Liver (tissue), 9 donors: ENCODE results near the gene COL15A1. TPM values are rescaled to one million over a fixed set of nuclear protein-coding genes. Genes with fewer than 3 reads are reported as not detected.

Experiments used
- DNase-seq: peaks from one replicate; pipeline ENCODE4 v3.0.0-alpha.2; 2017; ENCODE audit warnings: low spot score
- H3K27ac ChIP-seq, 2 donors: one replicate each; pipeline ENCODE4 v1.7.0; 2013; ENCODE audit warnings: inconsistent platforms in 2 of 2, low read length in 2 of 2, control low read depth in 1 of 2, low read depth in 1 of 2, mild to moderate bottlenecking in 1 of 2
- H3K27me3 ChIP-seq, 4 donors: one replicate each; pipeline versions ENCODE4 v1.6.1 to v1.7.0; 2013; ENCODE audit warnings: low read length in 3 of 4, inconsistent platforms in 1 of 4, mild to moderate bottlenecking in 1 of 4, moderate library complexity in 1 of 4; ENCODE audit not compliant: control insufficient read depth in 4 of 4, insufficient read depth in 4 of 4
- H3K36me3 ChIP-seq, 4 donors: one replicate each; pipeline versions ENCODE4 v1.6.1 to v1.7.0; 2013; ENCODE audit warnings: low read length in 3 of 4, mild to moderate bottlenecking in 3 of 4, low read depth in 1 of 4, moderate library complexity in 1 of 4; ENCODE audit not compliant: control insufficient read depth in 4 of 4, insufficient read depth in 3 of 4
- H3K4me1 ChIP-seq, 4 donors: one replicate each; pipeline versions ENCODE4 v1.6.1 to v1.7.0; 2013; ENCODE audit warnings: low read length in 3 of 4, mild to moderate bottlenecking in 3 of 4, moderate library complexity in 1 of 4; ENCODE audit not compliant: control insufficient read depth in 4 of 4, insufficient read depth in 4 of 4
- H3K4me3 ChIP-seq, 3 donors: one replicate each; pipeline versions ENCODE4 v1.6.1 to v1.7.0; 2013; ENCODE audit warnings: low read length in 3 of 3, control low read depth in 1 of 3, low read depth in 1 of 3, mild to moderate bottlenecking in 1 of 3
- H3K9ac ChIP-seq, 2 donors: one replicate each; pipeline ENCODE4 v1.7.0; 2013; ENCODE audit warnings: low read length in 2 of 2, mild to moderate bottlenecking in 2 of 2, moderate library complexity in 2 of 2, control low read depth in 1 of 2, low read depth in 1 of 2
- H3K9me3 ChIP-seq, 4 donors: one replicate each; pipeline versions ENCODE4 v1.6.1 to v1.7.0; 2013; ENCODE audit warnings: low read length in 3 of 4; ENCODE audit not compliant: control insufficient read depth in 4 of 4
- ATF3 ChIP-seq: IDR thresholded peaks from 2 replicates; pipeline ENCODE4 v1.6.1; 2016; ENCODE audit warnings: antibody characterized with exemption
- EGR1 ChIP-seq, 2 donors: IDR thresholded peaks; 2 replicates each; pipeline ENCODE4 v1.6.1; 2016 to 2018; ENCODE audit warnings: antibody characterized with exemption in 2 of 2, low read depth in 2 of 2
- FOXA1 ChIP-seq: IDR thresholded peaks from 2 replicates; pipeline ENCODE4 v1.6.1; 2016; ENCODE audit warnings: antibody characterized with exemption
- FOXA2 ChIP-seq: IDR thresholded peaks from 2 replicates; pipeline ENCODE4 v1.6.1; 2016; ENCODE audit warnings: antibody characterized with exemption
- GABPA ChIP-seq, 2 donors: IDR thresholded peaks in 1 of 2; conservative IDR thresholded peaks in 1 of 2; 2 replicates each; pipeline ENCODE4 v1.6.1; 2016; ENCODE audit warnings: antibody characterized with exemption in 2 of 2, mild to moderate bottlenecking in 1 of 2, moderate library complexity in 1 of 2
- HNF4A ChIP-seq, 2 donors: conservative IDR thresholded peaks; 2 replicates each; pipeline ENCODE4 v1.6.1; 2016; ENCODE audit warnings: antibody characterized with exemption in 2 of 2, mild to moderate bottlenecking in 2 of 2
- HNF4G ChIP-seq: IDR thresholded peaks from 2 replicates; pipeline ENCODE4 v1.6.1; 2016; ENCODE audit warnings: antibody characterized with exemption
- JUND ChIP-seq, 2 donors: IDR thresholded peaks; 2 replicates each; pipeline ENCODE4 v1.6.1; 2016; ENCODE audit warnings: antibody characterized with exemption in 2 of 2
- NR2F2 ChIP-seq: IDR thresholded peaks from 2 replicates; pipeline ENCODE4 v1.6.1; 2016; ENCODE audit warnings: antibody characterized with exemption
- RAD21 ChIP-seq, 2 donors: IDR thresholded peaks; 2 replicates each; pipeline ENCODE4 v1.6.1; 2016; ENCODE audit warnings: antibody characterized with exemption in 2 of 2, mild to moderate bottlenecking in 2 of 2
- RXRA ChIP-seq, 2 donors: IDR thresholded peaks; 2 replicates each; pipeline ENCODE4 v1.6.1; 2017 to 2018; ENCODE audit warnings: antibody characterized with exemption in 2 of 2, mild to moderate bottlenecking in 1 of 2
- SP1 ChIP-seq: IDR thresholded peaks from 2 replicates; pipeline ENCODE4 v1.6.1; 2018; ENCODE audit warnings: antibody characterized with exemption, mild to moderate bottlenecking
- TAF1 ChIP-seq: conservative IDR thresholded peaks from 2 replicates; pipeline ENCODE4 v1.6.1; 2016; ENCODE audit warnings: antibody characterized with exemption, mild to moderate bottlenecking
- YY1 ChIP-seq: IDR thresholded peaks from 2 replicates; pipeline ENCODE4 v1.6.1; 2016; ENCODE audit warnings: antibody characterized with exemption, mild to moderate bottlenecking
- ZBTB33 ChIP-seq: IDR thresholded peaks from 2 replicates; pipeline ENCODE4 v1.6.1; 2016; ENCODE audit warnings: antibody characterized with exemption
- WGBS: extraction: QIAGEN DNeasy Blood & Tissue Kit; methylation state at CpG from one replicate; pipeline ENCODE4 v1.1.7; 2013; 5-methylcytosine and 5-hydroxymethylcytosine counted together
- polyA plus RNA-seq, 2 donors: library from polyadenylated mRNA; stranded (reverse) in 1 of 2; unstranded in 1 of 2; fragments of 200-250 nt in 1 of 2; fragments of >200 nt in 1 of 2; fragmentation: Nextera tagmentation in 1 of 2; extraction: Ambion mirVana in 1 of 2; gene quantifications; one replicate each; pipeline versions ENCODE4 v1.2.1 to v1.2.3, GENCODE V29; 2013 to 2015
- total RNA-seq, 2 donors: library from RNA; depleted of rRNA; stranded (reverse); fragments of >200 nt; gene quantifications; one replicate each; pipeline ENCODE4 v1.2.3, GENCODE V29; 2014
- TF ChIP-seq, protein P1 (sequence below): IDR thresholded peaks from 2 replicates; pipeline ENCODE4 v1.6.1; 2016; ENCODE audit warnings: antibody characterized with exemption
- TF ChIP-seq, protein P2 (sequence below): IDR thresholded peaks from 2 replicates; pipeline ENCODE4 v1.6.1; 2016; ENCODE audit warnings: antibody characterized with exemption, mild to moderate bottlenecking
- TF ChIP-seq, protein P3 (sequence below): fragments of 150-350 bp; IDR thresholded peaks from 2 replicates; pipeline ENCODE4 v1.5.1; 2017; ENCODE audit warnings: improper control_type of control experiment, low read depth, low read length; ENCODE audit not compliant: missing input control
- donor health status: healthy.
- donor health status: healthy.
- donor health status: healthy.
- donor health status: healthy.
- donor health status: healthy.

Gene COL15A1
- total and polyA plus RNA-seq, 4 donors = 0.10 to 0.42 (median 0.24) TPM

DNA sequence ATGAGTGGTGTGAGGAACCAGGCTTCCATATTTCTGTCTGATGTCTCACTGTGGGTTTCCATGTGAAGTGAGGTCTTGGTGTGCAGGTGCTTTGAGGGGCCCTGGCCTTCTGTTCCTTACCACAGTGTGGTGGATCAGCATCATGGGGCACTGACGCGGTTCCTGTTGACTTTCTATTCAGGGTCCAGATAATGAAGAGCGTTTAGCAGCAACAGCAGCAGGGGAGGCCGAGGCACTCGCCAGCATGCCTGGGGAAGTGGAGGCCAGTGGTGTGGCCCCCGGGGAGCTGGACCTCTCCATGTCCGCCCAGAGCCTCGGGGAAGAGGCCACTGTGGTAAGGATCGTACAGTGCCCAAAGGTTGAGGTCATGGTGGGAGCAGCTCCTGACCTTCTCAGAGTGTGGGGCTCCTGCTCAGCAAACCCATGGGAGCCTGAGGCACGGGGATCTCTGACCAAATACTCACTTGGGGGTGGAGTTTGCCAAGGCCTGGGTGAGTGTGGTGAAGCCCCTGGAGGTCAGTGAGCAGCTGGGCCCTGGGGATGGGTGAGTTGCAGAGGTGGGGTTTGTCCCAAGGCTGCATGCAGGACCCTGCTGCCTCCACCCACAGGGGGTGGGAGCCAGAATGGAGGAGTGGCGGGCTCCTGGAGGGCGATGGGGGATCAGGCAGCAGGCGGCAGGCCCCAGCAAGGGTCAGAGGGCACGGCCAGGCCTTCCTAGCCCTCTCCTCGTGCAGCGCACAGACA lies 61.2 kb downstream of the COL15A1 start:
- no peak for DNase-seq
- Histone ChIP-seq H3K27ac (no peak overlapping the region), H3K4me3 (no peak overlapping the region), H3K4me1 (no peaks in the 10 kb centered on the region), H3K36me3 (no peaks in the 10 kb centered on the region), H3K9me3 (no peaks in the 10 kb centered on the region), H3K27me3 (no peaks in the 10 kb centered on the region), H3K9ac (no peak overlapping the region)
- 91% methylated on average over 16 of the region's 16 CpGs for WGBS
- TF ChIP-seq GABPA (IDR thresholded peaks at IDR 0.05 in 1 of 2, conservative IDR thresholded peaks at IDR 0.05 in 1 of 2) = no peak
- no peak for TF ChIP-seq YY1
- TF ChIP-seq TAF1 = no peak
- no peak for TF ChIP-seq HNF4G
- TF ChIP-seq ATF3 = no peak
- TF ChIP-seq HNF4A (conservative IDR thresholded peaks at IDR 0.05) = no peak
- no peak for TF ChIP-seq EGR1 (IDR thresholded peaks at IDR 0.05; ENCODE audit: low read depth in 2 of 2)
- TF ChIP-seq, protein P1, sequence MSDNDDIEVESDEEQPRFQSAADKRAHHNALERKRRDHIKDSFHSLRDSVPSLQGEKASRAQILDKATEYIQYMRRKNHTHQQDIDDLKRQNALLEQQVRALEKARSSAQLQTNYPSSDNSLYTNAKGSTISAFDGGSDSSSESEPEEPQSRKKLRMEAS = no peak

DNA sequence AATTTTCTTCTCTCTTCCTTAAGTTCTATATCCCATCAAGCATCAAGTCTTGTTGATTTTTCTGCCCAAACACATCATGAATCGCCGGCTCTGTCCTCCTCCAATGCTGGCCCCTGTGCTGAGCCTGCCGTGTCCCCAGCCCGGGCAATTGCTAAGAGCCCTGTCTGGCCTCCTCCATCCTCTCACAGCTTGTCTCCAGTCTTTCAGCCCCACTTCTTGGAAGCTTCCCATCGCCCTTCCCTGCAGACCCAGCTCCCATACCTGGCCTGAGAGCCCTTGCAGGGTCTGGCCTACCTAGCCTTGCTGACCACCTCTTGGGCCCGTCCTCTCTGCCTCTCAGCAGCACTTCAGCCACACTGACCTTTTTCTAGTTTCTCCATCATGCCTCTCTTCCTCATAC lies 61.9 kb downstream of the COL15A1 start:
- Histone ChIP-seq H3K36me3 (no peaks in the 10 kb centered on the region), H3K27ac (no peak overlapping the region), H3K9ac (no peak overlapping the region), H3K27me3 (no peaks in the 10 kb centered on the region), H3K4me3 (no peak overlapping the region), H3K9me3 (no peaks in the 10 kb centered on the region), H3K4me1 (no peaks in the 10 kb centered on the region)
- DNase-seq = no peak
- TF ChIP-seq, protein P1 = no peak
- TF ChIP-seq HNF4A (conservative IDR thresholded peaks at IDR 0.05) = no peak
- no peak for TF ChIP-seq SP1
- no peak for TF ChIP-seq RAD21 (IDR thresholded peaks at IDR 0.05)
- TF ChIP-seq, protein P2, sequence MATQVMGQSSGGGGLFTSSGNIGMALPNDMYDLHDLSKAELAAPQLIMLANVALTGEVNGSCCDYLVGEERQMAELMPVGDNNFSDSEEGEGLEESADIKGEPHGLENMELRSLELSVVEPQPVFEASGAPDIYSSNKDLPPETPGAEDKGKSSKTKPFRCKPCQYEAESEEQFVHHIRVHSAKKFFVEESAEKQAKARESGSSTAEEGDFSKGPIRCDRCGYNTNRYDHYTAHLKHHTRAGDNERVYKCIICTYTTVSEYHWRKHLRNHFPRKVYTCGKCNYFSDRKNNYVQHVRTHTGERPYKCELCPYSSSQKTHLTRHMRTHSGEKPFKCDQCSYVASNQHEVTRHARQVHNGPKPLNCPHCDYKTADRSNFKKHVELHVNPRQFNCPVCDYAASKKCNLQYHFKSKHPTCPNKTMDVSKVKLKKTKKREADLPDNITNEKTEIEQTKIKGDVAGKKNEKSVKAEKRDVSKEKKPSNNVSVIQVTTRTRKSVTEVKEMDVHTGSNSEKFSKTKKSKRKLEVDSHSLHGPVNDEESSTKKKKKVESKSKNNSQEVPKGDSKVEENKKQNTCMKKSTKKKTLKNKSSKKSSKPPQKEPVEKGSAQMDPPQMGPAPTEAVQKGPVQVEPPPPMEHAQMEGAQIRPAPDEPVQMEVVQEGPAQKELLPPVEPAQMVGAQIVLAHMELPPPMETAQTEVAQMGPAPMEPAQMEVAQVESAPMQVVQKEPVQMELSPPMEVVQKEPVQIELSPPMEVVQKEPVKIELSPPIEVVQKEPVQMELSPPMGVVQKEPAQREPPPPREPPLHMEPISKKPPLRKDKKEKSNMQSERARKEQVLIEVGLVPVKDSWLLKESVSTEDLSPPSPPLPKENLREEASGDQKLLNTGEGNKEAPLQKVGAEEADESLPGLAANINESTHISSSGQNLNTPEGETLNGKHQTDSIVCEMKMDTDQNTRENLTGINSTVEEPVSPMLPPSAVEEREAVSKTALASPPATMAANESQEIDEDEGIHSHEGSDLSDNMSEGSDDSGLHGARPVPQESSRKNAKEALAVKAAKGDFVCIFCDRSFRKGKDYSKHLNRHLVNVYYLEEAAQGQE = no peak
- no peak for TF ChIP-seq TAF1
- no peak for TF ChIP-seq RXRA (IDR thresholded peaks at IDR 0.05)
- TF ChIP-seq ZBTB33 = no peak
- no peak for TF ChIP-seq FOXA2
- no peak for TF ChIP-seq YY1
- TF ChIP-seq, protein P3, sequence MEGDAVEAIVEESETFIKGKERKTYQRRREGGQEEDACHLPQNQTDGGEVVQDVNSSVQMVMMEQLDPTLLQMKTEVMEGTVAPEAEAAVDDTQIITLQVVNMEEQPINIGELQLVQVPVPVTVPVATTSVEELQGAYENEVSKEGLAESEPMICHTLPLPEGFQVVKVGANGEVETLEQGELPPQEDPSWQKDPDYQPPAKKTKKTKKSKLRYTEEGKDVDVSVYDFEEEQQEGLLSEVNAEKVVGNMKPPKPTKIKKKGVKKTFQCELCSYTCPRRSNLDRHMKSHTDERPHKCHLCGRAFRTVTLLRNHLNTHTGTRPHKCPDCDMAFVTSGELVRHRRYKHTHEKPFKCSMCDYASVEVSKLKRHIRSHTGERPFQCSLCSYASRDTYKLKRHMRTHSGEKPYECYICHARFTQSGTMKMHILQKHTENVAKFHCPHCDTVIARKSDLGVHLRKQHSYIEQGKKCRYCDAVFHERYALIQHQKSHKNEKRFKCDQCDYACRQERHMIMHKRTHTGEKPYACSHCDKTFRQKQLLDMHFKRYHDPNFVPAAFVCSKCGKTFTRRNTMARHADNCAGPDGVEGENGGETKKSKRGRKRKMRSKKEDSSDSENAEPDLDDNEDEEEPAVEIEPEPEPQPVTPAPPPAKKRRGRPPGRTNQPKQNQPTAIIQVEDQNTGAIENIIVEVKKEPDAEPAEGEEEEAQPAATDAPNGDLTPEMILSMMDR = no peak
- no peak for TF ChIP-seq HNF4G
- no peak for TF ChIP-seq ATF3
- TF ChIP-seq GABPA (IDR thresholded peaks at IDR 0.05 in 1 of 2, conservative IDR thresholded peaks at IDR 0.05 in 1 of 2) = no peak
- TF ChIP-seq JUND (IDR thresholded peaks at IDR 0.05) = no peak
- TF ChIP-seq FOXA1 = no peak
- TF ChIP-seq EGR1 (IDR thresholded peaks at IDR 0.05; ENCODE audit: low read depth in 2 of 2) = no peak
- no peak for TF ChIP-seq NR2F2
- 95% methylated on average over 6 of the region's 6 CpGs for WGBS
